Measurements from ENCODE around the gene SIN3B.

The SIN3B gene

DNA sequence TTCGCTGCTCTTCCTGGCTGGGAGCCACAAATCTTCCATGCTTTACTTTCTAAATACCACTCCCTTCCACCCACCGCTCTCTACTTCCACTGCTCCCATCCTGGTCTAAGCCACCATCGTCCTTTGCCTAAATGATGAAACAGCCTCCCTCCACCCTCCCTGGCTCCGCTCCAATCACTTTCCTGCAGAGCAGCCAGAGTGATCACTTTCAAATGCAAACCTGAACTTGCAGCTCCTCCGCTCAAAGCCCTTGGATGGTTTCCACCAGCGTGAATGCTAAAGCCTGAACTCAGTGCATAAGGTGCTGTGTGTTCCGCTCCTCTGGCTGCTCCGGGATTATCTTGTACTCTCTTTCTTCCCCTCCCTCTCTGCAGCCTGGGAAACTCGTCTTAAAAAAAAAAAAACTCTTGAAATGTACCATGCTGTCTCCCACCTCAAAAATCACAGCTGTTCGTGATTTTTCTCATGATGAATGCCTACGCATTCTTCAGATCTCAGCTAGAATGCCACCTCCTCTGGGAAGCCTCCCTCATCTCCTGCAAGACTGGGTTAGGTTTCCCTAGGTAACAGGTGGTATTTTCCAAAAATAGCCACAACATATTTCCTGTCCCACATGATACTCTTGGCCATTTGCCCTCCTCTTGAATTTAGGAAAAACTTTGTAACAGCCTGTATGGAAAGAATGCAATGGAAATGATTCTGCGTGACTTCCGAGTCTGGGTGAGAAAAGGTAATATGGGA lies 3.7 kb upstream of the SIN3B start:
- Histone ChIP-seq H3K36me3 (ENCODE audit: control insufficient read depth, insufficient read depth, low read length) (no peaks in the 10 kb centered on the region), H3K27me3 (ENCODE audit: control insufficient read depth, insufficient read depth, low read length) (no peaks in the 10 kb centered on the region), H3K9me3 (ENCODE audit: control insufficient read depth, insufficient read depth, low read length) (no peaks in the 10 kb centered on the region), H3K27ac (ENCODE audit: low read length) (no peak overlapping the region), H3K4me3 (ENCODE audit: low read length) (no peak overlapping the region), H3K4me1 (ENCODE audit: control insufficient read depth, insufficient read depth, low read length) (no peaks in the 10 kb centered on the region)
- DNase-seq (ENCODE audit: low read depth, low spot score), result no peak
- no CpG with 5 or more reads among the region's 13 CpGs for WGBS (ENCODE audit: insufficient coverage, insufficient read length)

DNA sequence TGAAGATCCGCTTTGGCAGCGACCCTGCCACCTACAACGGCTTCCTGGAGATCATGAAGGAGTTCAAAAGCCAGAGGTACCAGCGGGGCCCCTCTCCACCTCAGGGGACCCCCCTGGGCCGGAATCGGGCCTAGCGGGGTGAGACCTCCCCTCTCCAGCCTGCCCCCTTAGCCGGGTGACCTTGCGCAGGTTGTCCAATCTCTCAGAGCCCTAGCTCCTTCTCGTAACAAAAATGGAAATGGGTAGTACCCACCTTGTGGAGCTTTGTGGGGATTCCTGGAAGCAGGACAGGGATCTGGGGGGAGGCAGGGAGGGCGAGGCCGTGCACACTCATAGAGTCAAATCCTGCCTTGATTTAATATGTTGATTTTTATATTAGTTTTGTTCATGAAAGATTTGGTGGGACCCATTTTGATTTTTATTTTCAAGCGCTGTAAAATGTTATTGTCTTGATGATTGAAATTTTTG lies 658 bp downstream of the SIN3B start:
- H3K27ac ChIP-seq (ENCODE audit: low read length), result no peak overlapping the region
- H3K4me1 ChIP-seq (ENCODE audit: control insufficient read depth, insufficient read depth, low read length), result no peaks in the 10 kb centered on the region
- peaks cover 21% of the 10 kb centered on the region; the same call in 1 of the 2 replicates for H3K36me3 ChIP-seq (ENCODE audit: control insufficient read depth, insufficient read depth, low read length)

DNA sequence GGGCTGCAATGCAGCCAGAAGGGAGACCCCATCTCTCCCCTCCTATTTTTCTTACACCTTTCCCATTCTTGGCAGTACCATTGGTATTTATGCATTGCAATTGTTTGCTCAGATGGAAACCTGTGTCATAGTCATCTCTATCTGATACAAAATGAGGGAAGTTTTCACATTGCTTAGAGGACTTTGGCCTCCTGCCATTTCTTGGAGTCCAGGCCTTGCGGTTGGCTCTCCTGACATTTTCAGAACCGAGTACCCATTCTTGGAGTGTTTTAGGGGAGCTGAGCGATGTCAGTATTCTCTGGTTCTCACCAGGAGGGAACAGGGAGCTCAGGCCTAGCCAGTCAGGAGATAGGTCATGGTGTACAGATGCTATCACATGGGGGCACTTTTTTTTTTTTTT lies 1.5 kb downstream of the SIN3B start:
- Histone ChIP-seq H3K4me3 (ENCODE audit: low read length) (no peak overlapping the region), H3K27me3 (ENCODE audit: control insufficient read depth, insufficient read depth, low read length) (no peaks in the 10 kb centered on the region), H3K27ac (ENCODE audit: low read length) (no peak overlapping the region), H3K9me3 (ENCODE audit: control insufficient read depth, insufficient read depth, low read length) (no peaks in the 10 kb centered on the region), H3K36me3 (ENCODE audit: control insufficient read depth, insufficient read depth, low read length) (peaks cover 21% of the 10 kb centered on the region; the same call in 1 of the 2 replicates), H3K4me1 (ENCODE audit: control insufficient read depth, insufficient read depth, low read length) (no peaks in the 10 kb centered on the region)
- WGBS (ENCODE audit: insufficient coverage, insufficient read length), result no CpG with 5 or more reads among the region's 3 CpGs
- DNase-seq (ENCODE audit: low read depth, low spot score), result no peak

More for the DNA sequence above, 658 bp downstream of the SIN3B start:
- no CpG with 5 or more reads among the region's 13 CpGs for WGBS (ENCODE audit: insufficient coverage, insufficient read length)
- Histone ChIP-seq H3K4me3 (ENCODE audit: low read length) (peak overlapping the region; percentile 89; the same call in 1 of the 2 replicates), H3K27me3 (ENCODE audit: control insufficient read depth, insufficient read depth, low read length) (no peaks in the 10 kb centered on the region), H3K9me3 (ENCODE audit: control insufficient read depth, insufficient read depth, low read length) (no peaks in the 10 kb centered on the region)
- no peak for DNase-seq (ENCODE audit: low read depth, low spot score)

DNA sequence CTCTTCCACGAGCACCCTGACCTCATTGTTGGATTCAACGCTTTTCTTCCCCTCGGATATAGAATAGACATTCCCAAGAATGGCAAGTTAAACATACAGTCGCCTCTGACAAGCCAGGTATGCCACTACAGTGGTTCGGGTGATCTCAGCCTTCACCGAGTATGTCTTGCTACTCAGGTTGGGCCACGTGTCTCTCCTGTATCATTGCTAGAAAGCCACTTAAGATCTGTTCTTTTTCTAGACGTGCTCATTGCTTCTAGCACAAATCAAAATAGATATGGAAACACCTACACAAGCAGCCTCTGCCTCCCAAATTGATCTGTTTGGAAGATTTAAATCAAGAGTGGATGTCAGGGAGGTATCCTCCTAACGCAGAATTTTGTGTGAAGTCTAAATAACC lies 2.3 kb downstream of the SIN3B start:
- H3K27me3 ChIP-seq (ENCODE audit: control insufficient read depth, insufficient read depth, low read length), result no peaks in the 10 kb centered on the region
- H3K27ac ChIP-seq (ENCODE audit: low read length), result no peak overlapping the region
- no peaks in the 10 kb centered on the region for H3K4me1 ChIP-seq (ENCODE audit: control insufficient read depth, insufficient read depth, low read length)
- WGBS (ENCODE audit: insufficient coverage, insufficient read length), result no CpG with 5 or more reads among the region's 9 CpGs
- peaks cover 21% of the 10 kb centered on the region; the same call in 1 of the 2 replicates for H3K36me3 ChIP-seq (ENCODE audit: control insufficient read depth, insufficient read depth, low read length)
- H3K9me3 ChIP-seq (ENCODE audit: control insufficient read depth, insufficient read depth, low read length), result no peaks in the 10 kb centered on the region
- no peak for DNase-seq (ENCODE audit: low read depth, low spot score)
- no peak overlapping the region for H3K4me3 ChIP-seq (ENCODE audit: low read length)

DNA sequence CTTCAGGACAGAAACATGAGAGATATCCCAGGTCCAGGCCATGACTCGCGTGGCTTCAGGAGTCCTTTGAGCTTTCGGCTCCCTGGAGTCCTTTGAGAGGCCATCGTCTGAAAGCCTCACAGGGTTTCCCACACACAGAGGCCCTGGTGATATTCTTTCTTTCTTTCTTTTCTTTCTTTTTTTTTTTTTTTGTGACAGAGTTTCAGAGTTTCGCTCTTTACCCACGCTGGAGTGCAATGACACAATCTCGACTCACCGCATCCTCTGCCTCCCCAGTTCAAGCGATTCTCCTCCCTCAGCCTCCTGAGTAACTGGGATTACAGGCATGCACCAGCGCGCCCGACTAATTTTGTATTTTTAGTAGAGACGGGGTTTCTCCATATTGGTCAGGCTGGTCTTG lies 5.5 kb downstream of the SIN3B start:
- no CpG with 5 or more reads among the region's 13 CpGs for WGBS (ENCODE audit: insufficient coverage, insufficient read length)
- H3K4me3 ChIP-seq (ENCODE audit: low read length), result no peak overlapping the region
- no peak for DNase-seq (ENCODE audit: low read depth, low spot score)
- H3K9me3 ChIP-seq (ENCODE audit: control insufficient read depth, insufficient read depth, low read length), result no peaks in the 10 kb centered on the region
- no peaks in the 10 kb centered on the region for H3K4me1 ChIP-seq (ENCODE audit: control insufficient read depth, insufficient read depth, low read length)
- no peak overlapping the region for H3K27ac ChIP-seq (ENCODE audit: low read length)
- H3K27me3 ChIP-seq (ENCODE audit: control insufficient read depth, insufficient read depth, low read length), result no peaks in the 10 kb centered on the region
- H3K36me3 ChIP-seq (ENCODE audit: control insufficient read depth, insufficient read depth, low read length), result peaks cover 34% of the 10 kb centered on the region

DNA sequence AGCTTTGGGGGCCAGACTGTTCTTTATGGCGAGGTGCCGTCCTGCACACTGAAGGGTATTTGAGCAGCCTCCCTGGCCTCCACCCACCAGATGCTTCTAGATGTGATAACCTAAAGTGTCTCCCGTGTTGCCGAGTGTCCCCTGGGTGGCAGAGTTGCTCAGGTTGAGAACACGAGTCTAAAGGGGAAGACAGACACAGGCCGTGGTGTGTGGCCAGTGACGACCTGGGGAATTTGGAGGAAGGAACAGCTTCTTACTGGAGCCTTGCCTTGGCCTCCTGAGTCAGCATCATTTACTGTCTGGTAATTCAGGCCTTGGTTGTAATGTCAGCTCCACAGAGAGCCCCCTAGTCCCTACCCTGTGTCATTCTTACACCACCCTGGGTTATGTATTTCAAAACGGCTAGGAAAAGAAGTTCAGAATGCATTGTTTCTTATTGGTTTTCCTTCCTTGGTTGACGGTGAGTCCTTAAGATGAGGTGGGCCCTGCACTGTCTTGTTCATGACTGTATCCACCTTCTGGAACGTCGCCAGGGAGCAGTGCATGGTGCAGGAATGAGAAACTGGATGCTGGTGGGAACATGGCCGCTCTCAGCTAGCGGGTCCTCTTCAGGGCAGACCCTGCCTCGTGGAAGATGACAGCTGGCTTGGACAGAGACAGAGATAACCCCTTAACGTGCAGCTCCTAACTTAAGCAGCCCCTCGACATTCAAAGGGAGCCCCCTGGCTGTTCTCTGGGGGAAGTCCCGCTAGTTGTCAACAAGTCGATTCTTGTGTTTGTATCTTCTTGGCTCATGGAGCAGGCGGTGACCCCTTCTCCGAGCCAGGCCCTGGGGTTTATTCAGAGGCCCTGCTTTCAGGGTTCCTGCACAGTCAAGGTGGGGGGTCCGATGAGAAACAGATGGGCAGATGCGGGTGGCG lies 7.2 kb downstream of the SIN3B start:
- WGBS (ENCODE audit: insufficient coverage, insufficient read length), result no CpG with 5 or more reads among the region's 23 CpGs
- H3K4me3 ChIP-seq (ENCODE audit: low read length), result no peak overlapping the region
- peaks cover 37% of the 10 kb centered on the region for H3K36me3 ChIP-seq (ENCODE audit: control insufficient read depth, insufficient read depth, low read length)
- no peaks in the 10 kb centered on the region for H3K27me3 ChIP-seq (ENCODE audit: control insufficient read depth, insufficient read depth, low read length)
- no peaks in the 10 kb centered on the region for H3K4me1 ChIP-seq (ENCODE audit: control insufficient read depth, insufficient read depth, low read length)
- no peaks in the 10 kb centered on the region for H3K9me3 ChIP-seq (ENCODE audit: control insufficient read depth, insufficient read depth, low read length)
- no peak overlapping the region for H3K27ac ChIP-seq (ENCODE audit: low read length)
- DNase-seq (ENCODE audit: low read depth, low spot score), result no peak

DNA sequence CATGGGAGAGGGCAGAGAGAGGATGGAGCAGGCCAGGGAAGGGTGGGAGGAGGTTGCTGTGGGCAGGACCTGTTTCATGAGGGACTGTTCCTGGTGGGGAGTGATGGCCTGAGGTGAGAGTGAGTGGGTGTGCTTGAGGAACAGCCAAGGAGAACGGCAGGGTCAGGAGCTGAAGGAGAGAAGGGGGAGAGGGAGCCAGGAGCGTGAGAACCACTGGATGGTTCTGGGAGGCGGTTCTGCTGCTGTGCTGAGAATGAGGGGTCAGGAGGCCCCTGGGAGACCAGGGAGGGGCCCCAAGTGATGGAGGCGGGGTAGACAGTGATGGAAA lies 7.8 kb downstream of the SIN3B start:
- H3K27me3 ChIP-seq (ENCODE audit: control insufficient read depth, insufficient read depth, low read length), result no peaks in the 10 kb centered on the region
- H3K27ac ChIP-seq (ENCODE audit: low read length), result no peak overlapping the region
- H3K36me3 ChIP-seq (ENCODE audit: control insufficient read depth, insufficient read depth, low read length), result peaks cover 35% of the 10 kb centered on the region
- no peaks in the 10 kb centered on the region for H3K4me1 ChIP-seq (ENCODE audit: control insufficient read depth, insufficient read depth, low read length)
- WGBS (ENCODE audit: insufficient coverage, insufficient read length), result no CpG with 5 or more reads among the region's 4 CpGs
- no peak overlapping the region for H3K4me3 ChIP-seq (ENCODE audit: low read length)
- no peaks in the 10 kb centered on the region for H3K9me3 ChIP-seq (ENCODE audit: control insufficient read depth, insufficient read depth, low read length)
- no peak for DNase-seq (ENCODE audit: low read depth, low spot score)

DNA sequence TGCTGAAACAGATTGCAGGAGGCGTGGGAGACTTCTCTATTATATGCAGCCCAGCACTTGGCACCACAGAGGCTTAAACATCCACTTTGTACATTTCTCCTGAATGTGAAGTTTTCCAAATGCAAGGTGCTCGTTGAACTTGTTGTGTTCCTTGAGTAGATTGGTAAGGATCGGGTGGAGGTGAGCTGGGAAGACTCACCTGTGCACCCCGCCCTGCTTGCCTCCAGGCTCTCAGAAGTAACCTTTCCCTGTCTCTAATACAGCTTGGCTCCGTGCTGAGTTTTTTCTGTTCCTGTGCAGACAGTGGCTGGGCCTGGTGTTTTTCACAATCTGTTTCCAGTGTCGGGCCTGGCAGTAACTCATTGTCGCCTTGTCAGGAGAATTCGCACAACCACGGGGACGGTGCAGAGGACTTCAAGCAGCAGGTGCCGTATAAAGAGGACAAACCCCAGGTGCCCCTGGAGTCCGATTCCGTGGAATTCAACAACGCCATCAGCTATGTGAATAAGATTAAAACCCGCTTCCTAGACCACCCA lies 12.3 kb downstream of the SIN3B start:
- Histone ChIP-seq H3K4me3 (ENCODE audit: low read length) (no peak overlapping the region), H3K27ac (ENCODE audit: low read length) (no peak overlapping the region), H3K9me3 (ENCODE audit: control insufficient read depth, insufficient read depth, low read length) (no peaks in the 10 kb centered on the region), H3K4me1 (ENCODE audit: control insufficient read depth, insufficient read depth, low read length) (no peaks in the 10 kb centered on the region), H3K27me3 (ENCODE audit: control insufficient read depth, insufficient read depth, low read length) (no peaks in the 10 kb centered on the region), H3K36me3 (ENCODE audit: control insufficient read depth, insufficient read depth, low read length) (peaks cover 29% of the 10 kb centered on the region)
- DNase-seq (ENCODE audit: low read depth, low spot score), result no peak
- no CpG with 5 or more reads among the region's 15 CpGs for WGBS (ENCODE audit: insufficient coverage, insufficient read length)

DNA sequence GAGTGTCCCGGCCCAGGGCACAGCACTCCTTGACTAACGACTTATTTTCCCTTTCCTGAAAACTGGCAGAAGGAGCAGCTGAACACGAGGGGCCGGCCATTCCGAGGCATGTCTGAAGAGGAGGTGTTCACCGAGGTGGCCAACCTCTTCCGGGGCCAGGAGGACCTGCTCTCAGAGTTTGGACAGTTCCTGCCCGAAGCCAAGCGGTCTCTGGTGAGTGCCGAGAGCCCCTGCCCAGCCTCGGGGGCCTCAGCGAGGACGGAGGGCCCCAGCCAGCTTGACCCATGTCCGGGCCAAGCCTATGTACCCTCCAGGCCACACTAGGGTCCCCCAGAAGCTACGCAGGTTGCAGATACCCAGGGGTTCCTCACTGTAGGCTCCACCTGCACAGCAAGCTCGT lies 17.7 kb downstream of the SIN3B start:
- no peak overlapping the region for H3K27ac ChIP-seq (ENCODE audit: low read length)
- H3K9me3 ChIP-seq (ENCODE audit: control insufficient read depth, insufficient read depth, low read length), result no peaks in the 10 kb centered on the region
- H3K4me1 ChIP-seq (ENCODE audit: control insufficient read depth, insufficient read depth, low read length), result no peaks in the 10 kb centered on the region
- H3K36me3 ChIP-seq (ENCODE audit: control insufficient read depth, insufficient read depth, low read length), result peaks cover 38% of the 10 kb centered on the region
- H3K4me3 ChIP-seq (ENCODE audit: low read length), result no peak overlapping the region
- no peaks in the 10 kb centered on the region for H3K27me3 ChIP-seq (ENCODE audit: control insufficient read depth, insufficient read depth, low read length)
- WGBS (ENCODE audit: insufficient coverage, insufficient read length), result no CpG with 5 or more reads among the region's 16 CpGs
- DNase-seq (ENCODE audit: low read depth, low spot score), result no peak

DNA sequence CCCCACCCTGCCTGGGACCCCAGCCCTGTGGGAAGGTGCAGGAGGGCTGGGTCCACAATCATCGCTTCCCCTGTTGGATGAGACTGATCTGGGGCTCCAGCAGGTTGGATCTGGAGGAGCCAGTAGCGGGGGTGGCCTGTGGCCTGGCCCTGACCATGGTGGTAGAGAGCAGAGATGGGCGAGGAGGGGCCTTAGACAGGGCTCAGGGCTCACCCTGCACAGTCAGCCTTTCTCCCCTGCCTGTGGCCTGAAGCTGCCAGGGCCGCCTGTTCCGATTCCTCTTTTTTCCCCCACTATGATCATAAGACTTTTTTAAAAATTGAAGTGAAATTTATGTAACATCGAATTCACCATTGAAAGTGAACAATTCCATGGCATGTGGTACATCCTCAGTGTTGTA lies 18.2 kb downstream of the SIN3B start:
- Histone ChIP-seq H3K27ac (ENCODE audit: low read length) (no peak overlapping the region), H3K4me1 (ENCODE audit: control insufficient read depth, insufficient read depth, low read length) (no peaks in the 10 kb centered on the region), H3K4me3 (ENCODE audit: low read length) (no peak overlapping the region), H3K27me3 (ENCODE audit: control insufficient read depth, insufficient read depth, low read length) (no peaks in the 10 kb centered on the region), H3K36me3 (ENCODE audit: control insufficient read depth, insufficient read depth, low read length) (peaks cover 40% of the 10 kb centered on the region), H3K9me3 (ENCODE audit: control insufficient read depth, insufficient read depth, low read length) (no peaks in the 10 kb centered on the region)
- WGBS (ENCODE audit: insufficient coverage, insufficient read length), result no CpG with 5 or more reads among the region's 6 CpGs
- no peak for DNase-seq (ENCODE audit: low read depth, low spot score)

Measured in iPS DF 6.9 (cell line).